ENCODE data around the gene SCRN3.

The SCRN3 gene

DNA sequence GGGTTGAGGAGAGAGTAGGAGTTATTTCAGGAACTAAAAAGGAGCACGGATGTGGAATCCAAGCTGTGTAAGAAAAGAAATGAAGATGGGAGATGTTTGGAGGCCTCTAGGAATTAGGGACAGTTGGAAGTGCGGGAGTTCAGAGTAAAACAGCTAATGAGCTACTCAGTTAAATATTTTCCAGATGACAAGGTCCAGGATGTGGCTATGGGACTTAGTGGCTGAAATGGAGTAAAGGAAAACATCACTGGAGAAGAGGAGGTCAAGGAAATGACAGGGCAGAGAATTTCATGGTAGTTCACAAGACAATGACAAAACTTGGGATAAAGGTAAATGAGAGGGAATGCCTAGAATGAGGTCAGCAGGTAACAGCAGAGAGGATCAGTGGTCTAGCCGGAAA lies 78.3 kb downstream of the SCRN3 start:
- no peak overlapping the region for H3K4me3 ChIP-seq (ENCODE audit: insufficient read depth, low read depth, low read length)
- no peaks in the 10 kb centered on the region for H3K4me1 ChIP-seq (ENCODE audit: control insufficient read depth, insufficient read depth, low read length)
- no peaks in the 10 kb centered on the region for H3K27me3 ChIP-seq (ENCODE audit: control insufficient read depth, insufficient read depth, low read length, poor library complexity, severe bottlenecking)
- H3K36me3 ChIP-seq (ENCODE audit: control insufficient read depth, insufficient read depth, low read length) = no peaks in the 10 kb centered on the region
- H3K27ac ChIP-seq (ENCODE audit: insufficient read depth, low read depth, low read length, poor library complexity, severe bottlenecking) = no peak overlapping the region
- H3K9me3 ChIP-seq (ENCODE audit: control insufficient read depth, low read length) = no peaks in the 10 kb centered on the region
- WGBS, 2 experiments = 96 to 97% methylated on average over 3 of the region's 3 CpGs

DNA sequence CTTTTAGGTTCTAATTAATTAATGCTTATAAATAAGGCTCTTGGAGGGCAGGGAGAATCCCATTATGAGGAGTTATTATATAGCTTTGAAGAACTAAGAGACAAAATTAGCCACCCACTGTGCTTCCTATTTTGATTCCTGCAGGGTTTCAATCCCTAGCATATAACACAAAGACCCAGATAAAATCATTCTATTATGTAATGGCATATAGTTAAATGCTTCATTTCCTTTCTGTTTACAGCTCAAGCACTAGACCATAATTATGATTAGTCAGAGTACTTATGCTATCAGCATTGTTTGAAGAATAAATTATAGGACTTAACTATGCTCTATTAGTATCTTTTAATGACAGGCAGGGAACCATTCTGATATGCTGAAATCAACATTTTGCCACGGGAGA lies 82.2 kb downstream of the SCRN3 start:
- Histone ChIP-seq H3K4me3 (ENCODE audit: insufficient read depth, low read depth, low read length) (no peak overlapping the region), H3K9me3 (ENCODE audit: control insufficient read depth, low read length) (no peaks in the 10 kb centered on the region), H3K27me3 (ENCODE audit: control insufficient read depth, insufficient read depth, low read length, poor library complexity, severe bottlenecking) (no peaks in the 10 kb centered on the region), H3K4me1 (ENCODE audit: control insufficient read depth, insufficient read depth, low read length) (no peaks in the 10 kb centered on the region), H3K27ac (ENCODE audit: insufficient read depth, low read depth, low read length, poor library complexity, severe bottlenecking) (no peak overlapping the region), H3K36me3 (ENCODE audit: control insufficient read depth, insufficient read depth, low read length) (no peaks in the 10 kb centered on the region)
- 78 to 96% methylated on average over 1 of the region's 1 CpG for WGBS, 2 experiments

Data from ectodermal cell (in vitro differentiated cells).